Tibial nerve (tissue), 4 donors: ENCODE measurements around the gene PHLPP1. TPM values are rescaled to one million over a fixed set of nuclear protein-coding genes. Genes with fewer than 3 reads are reported as not detected.

Experiments
- DNase-seq, 2 donors: peaks; one replicate each; pipeline ENCODE4 v3.0.0-alpha.2; 2019; ENCODE audit warnings: low spot score in 2 of 2
- H3K27ac ChIP-seq, 4 donors: fragments of 200-600 bp; sonication (generic) in 3 of 4; one replicate each; pipeline ENCODE4 v1.5.1; 2017 to 2019; ENCODE audit warnings: mild to moderate bottlenecking in 1 of 4
- H3K27me3 ChIP-seq, 2 donors: fragments of 200-600 bp; sonication (generic) in 1 of 2; one replicate each; pipeline versions ENCODE4 v1.5.1 to v1.6.0; 2017 to 2019
- H3K36me3 ChIP-seq, 3 donors: fragments of 200-600 bp; sonication (generic); one replicate each; pipeline ENCODE4 v1.5.1; 2018 to 2019
- H3K4me1 ChIP-seq, 4 donors: fragments of 200-600 bp; sonication (generic) in 3 of 4; one replicate each; pipeline ENCODE4 v1.5.1; 2017 to 2019
- H3K4me3 ChIP-seq, 4 donors: fragments of 200-600 bp; sonication (generic) in 3 of 4; one replicate each; pipeline ENCODE4 v1.5.1; 2017 to 2019; ENCODE audit warnings: mild to moderate bottlenecking in 1 of 4, moderate library complexity in 1 of 4
- H3K9me3 ChIP-seq, 4 donors: fragments of 200-600 bp; sonication (generic) in 3 of 4; one replicate each; pipeline ENCODE4 v1.5.1; 2017 to 2019
- EP300 ChIP-seq, 2 donors: sonication (generic); formaldehyde crosslinking; IDR thresholded peaks; one replicate each; pipeline ENCODE4 v1.6.1; 2017; ENCODE audit warnings: antibody characterized with exemption in 2 of 2, mild to moderate bottlenecking in 1 of 2
- POLR2A ChIP-seq, 2 donors: fragments of 450-650 bp; IDR thresholded peaks; one replicate each; pipeline ENCODE4 v1.6.1; 2017; ENCODE audit warnings: antibody characterized with exemption in 2 of 2, mild to moderate bottlenecking in 2 of 2, moderate library complexity in 2 of 2
- WGBS, 2 donors: methylation state at CpG; one replicate each; pipeline ENCODE4 v1.1.5; 2018; 5-methylcytosine and 5-hydroxymethylcytosine counted together
- total RNA-seq, 4 donors: library from RNA; depleted of rRNA; stranded (reverse); fragments of >200 nt; gene quantifications; one replicate each; pipeline ENCODE4 v1.1.0, GENCODE V29; 2016
- TF ChIP-seq, protein P1 (sequence below), 5 experiments: fragments of 200-600 bp in 3 of 5; fragments of 450-650 bp in 2 of 5; sonication (generic) in 3 of 5; IDR thresholded peaks; one replicate each; pipeline ENCODE4 v1.5.1; 2016 to 2019; ENCODE audit warnings: antibody characterized with exemption in 5 of 5, mild to moderate bottlenecking in 3 of 5, moderate library complexity in 2 of 5

PHLPP1 gene
- total RNA-seq, 4 donors from 2014 or later: 11.4 to 16.1 (median 14.5) TPM

DNA sequence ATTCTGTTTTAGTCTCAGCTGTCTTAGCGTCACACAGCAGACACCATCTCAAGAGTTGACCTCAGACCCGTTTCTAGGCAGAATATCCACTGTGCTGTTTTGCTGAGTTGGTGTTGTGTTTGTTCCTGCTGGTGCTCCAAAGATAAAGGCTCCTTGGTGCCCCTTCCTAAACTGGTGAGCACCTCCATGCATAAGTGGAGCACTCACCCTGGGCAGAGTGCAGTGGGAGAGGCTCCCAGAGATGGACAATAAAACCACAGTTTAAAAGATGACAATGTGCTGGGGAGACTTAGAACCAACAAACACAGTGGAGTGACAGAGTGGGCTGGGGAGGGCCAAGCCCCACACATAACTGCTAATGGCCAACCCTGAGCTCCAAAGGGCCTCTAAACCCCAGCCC, 271.1 kb downstream of the PHLPP1 start:
- 71 to 81% methylated on average over 2 of the region's 2 CpGs for WGBS, 2 donors
- Histone ChIP-seq H3K9me3 (no peaks in the 10 kb centered on the region), H3K36me3 (no peaks in the 10 kb centered on the region), H3K4me1 (peaks cover 0 to 14% (median 0%) of the 10 kb centered on the region in 4 donors), H3K4me3 (no peak overlapping the region), H3K27ac (no peak overlapping the region), H3K27me3 (no peaks in the 10 kb centered on the region)
- no peak for DNase-seq
- TF ChIP-seq, protein P1, sequence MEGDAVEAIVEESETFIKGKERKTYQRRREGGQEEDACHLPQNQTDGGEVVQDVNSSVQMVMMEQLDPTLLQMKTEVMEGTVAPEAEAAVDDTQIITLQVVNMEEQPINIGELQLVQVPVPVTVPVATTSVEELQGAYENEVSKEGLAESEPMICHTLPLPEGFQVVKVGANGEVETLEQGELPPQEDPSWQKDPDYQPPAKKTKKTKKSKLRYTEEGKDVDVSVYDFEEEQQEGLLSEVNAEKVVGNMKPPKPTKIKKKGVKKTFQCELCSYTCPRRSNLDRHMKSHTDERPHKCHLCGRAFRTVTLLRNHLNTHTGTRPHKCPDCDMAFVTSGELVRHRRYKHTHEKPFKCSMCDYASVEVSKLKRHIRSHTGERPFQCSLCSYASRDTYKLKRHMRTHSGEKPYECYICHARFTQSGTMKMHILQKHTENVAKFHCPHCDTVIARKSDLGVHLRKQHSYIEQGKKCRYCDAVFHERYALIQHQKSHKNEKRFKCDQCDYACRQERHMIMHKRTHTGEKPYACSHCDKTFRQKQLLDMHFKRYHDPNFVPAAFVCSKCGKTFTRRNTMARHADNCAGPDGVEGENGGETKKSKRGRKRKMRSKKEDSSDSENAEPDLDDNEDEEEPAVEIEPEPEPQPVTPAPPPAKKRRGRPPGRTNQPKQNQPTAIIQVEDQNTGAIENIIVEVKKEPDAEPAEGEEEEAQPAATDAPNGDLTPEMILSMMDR (IDR thresholded peaks at IDR 0.05): no peak
- no peak for TF ChIP-seq POLR2A (IDR thresholded peaks at IDR 0.05)
- TF ChIP-seq EP300 (IDR thresholded peaks at IDR 0.05): no peak

DNA sequence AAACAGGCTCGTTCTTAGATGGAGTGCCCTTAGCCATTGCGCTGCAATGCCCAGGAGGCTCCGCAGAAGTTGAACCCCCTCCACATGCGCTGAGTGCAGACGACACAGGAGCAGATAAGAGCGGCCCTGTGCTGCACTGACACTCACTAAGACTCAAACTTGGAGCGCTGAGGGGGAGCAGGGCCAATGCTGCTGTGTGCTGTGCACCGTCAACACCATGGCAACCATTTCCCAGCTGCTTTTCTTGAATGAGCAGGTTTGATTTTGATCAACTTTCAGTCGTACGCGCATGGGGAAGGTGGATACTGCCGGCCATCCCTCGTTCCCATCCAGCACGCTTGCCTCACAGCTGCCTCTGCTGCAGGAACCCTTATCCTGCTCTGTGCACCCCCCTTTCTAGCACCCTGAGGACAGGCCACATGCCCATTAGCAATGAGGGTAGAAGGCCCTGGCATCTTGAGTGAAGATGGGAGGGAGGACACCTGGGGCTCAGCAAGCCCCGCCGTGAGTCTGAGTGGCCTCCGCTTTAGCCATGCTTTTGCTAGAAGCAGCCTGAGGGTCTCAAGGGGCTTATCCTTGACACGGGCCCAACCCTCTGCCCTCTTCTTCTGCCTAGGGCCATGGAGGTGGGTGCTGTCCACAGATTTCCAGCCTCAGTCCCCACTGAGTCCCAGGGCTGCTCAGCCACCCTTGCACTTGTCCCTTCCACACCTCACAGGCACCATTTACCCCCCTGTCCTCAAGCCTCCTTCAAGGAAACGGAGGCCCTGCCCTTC, 271.9 kb downstream of the PHLPP1 start:
- H3K27ac ChIP-seq: no peak overlapping the region
- no peaks in the 10 kb centered on the region for H3K9me3 ChIP-seq
- TF ChIP-seq, protein P1 (IDR thresholded peaks at IDR 0.05): no peak
- TF ChIP-seq POLR2A (IDR thresholded peaks at IDR 0.05) (no peak), EP300 (IDR thresholded peaks at IDR 0.05) (no peak)
- 87 to 88% methylated on average over 17 to 19 of the region's 19 CpGs for WGBS, 2 donors
- no peak overlapping the region for H3K4me3 ChIP-seq
- peaks cover 0 to 12% (median 0%) of the 10 kb centered on the region in 4 donors for H3K4me1 ChIP-seq
- no peaks in the 10 kb centered on the region for H3K36me3 ChIP-seq
- no peaks in the 10 kb centered on the region for H3K27me3 ChIP-seq
- DNase-seq: no peak

DNA sequence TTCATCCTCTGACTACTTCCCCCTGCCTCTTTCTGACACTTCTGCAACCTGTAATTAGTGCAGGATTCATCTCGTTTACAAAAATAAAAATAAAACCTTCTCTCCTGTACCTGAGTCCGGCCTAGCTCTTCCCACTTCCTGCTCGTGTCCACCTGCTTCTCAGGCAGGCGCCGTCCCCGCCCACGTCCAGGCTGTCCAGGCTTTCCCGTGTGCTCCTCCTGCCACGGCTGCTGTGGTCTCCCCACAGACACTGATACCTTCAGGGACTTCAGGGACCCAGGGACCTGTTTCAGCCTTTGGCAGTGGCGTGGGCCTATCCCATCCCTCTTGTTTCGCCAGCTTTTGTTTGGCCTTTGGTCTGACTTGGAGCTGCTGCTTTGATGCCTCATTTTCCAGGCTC, 272.5 kb downstream of the PHLPP1 start:
- H3K27ac ChIP-seq: no peak overlapping the region
- 89 to 91% methylated on average over 11 of the region's 11 CpGs for WGBS, 2 donors

DNA sequence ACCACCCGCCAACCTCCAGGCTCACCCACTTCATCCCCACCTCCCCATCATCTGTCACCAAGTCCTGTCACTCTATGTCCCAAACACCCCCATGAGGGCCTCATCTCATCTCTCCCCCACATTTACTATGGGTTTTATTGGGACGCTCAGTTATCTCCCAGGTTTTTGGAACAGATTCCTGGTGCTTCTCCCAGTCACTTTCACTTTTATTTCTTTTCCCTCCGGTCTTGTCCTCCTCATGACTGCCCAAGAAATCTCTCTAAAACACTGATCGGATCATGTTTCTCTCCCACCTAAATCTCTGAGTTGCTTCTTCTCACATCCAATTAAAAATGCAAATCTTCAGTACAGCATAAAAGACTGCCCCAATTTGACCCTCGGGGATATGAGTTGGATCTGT, 273.1 kb downstream of the PHLPP1 start:
- Histone ChIP-seq H3K4me1 (peaks cover 0 to 5% (median 0%) of the 10 kb centered on the region in 4 donors), H3K27ac (no peak overlapping the region), H3K4me3 (no peak overlapping the region), H3K27me3 (no peaks in the 10 kb centered on the region), H3K9me3 (no peaks in the 10 kb centered on the region), H3K36me3 (no peaks in the 10 kb centered on the region)
- WGBS, 2 donors: 60 to 61% methylated on average over 5 of the region's 5 CpGs
- TF ChIP-seq POLR2A (IDR thresholded peaks at IDR 0.05): no peak
- no peak for TF ChIP-seq EP300 (IDR thresholded peaks at IDR 0.05)
- TF ChIP-seq, protein P1 (IDR thresholded peaks at IDR 0.05): no peak
- DNase-seq: no peak

More for the DNA sequence above, 272.5 kb downstream of the PHLPP1 start:
- Histone ChIP-seq H3K4me3 (no peak overlapping the region), H3K27me3 (no peaks in the 10 kb centered on the region), H3K4me1 (peaks cover 0 to 6% (median 0%) of the 10 kb centered on the region in 4 donors), H3K9me3 (no peaks in the 10 kb centered on the region), H3K36me3 (no peaks in the 10 kb centered on the region)
- TF ChIP-seq, protein P1 (IDR thresholded peaks at IDR 0.05): no peak
- TF ChIP-seq EP300 (IDR thresholded peaks at IDR 0.05) (no peak), POLR2A (IDR thresholded peaks at IDR 0.05) (no peak)
- no peak for DNase-seq

DNA sequence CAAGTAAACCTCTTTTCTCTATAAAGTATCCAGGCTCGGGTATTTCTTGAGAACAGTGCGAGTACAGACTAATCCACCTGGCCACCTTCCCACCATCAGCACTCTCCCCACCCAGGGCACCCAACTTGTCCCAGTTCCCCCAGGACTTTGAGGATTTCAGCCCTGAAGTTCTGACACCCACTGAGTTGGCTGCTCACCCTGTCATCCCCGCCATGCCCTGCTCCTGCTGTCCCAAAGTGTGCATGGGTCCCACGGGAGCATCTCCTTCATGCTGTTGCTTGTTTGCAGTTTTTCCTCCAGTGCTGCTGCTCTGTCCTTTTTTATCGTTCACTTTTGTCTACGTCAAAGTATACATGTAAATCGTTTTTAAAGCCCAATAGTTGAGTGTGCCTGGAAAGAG, 273.9 kb downstream of the PHLPP1 start:
- Histone ChIP-seq H3K27ac (no peak overlapping the region), H3K27me3 (no peaks in the 10 kb centered on the region), H3K4me1 (peaks cover 0 to 5% (median 0%) of the 10 kb centered on the region in 4 donors), H3K36me3 (no peaks in the 10 kb centered on the region), H3K4me3 (no peak overlapping the region), H3K9me3 (no peaks in the 10 kb centered on the region)
- WGBS, 2 donors: 81 to 87% methylated on average over 7 of the region's 7 CpGs
- TF ChIP-seq POLR2A (IDR thresholded peaks at IDR 0.05): no peak
- TF ChIP-seq, protein P1 (IDR thresholded peaks at IDR 0.05): no peak
- TF ChIP-seq EP300 (IDR thresholded peaks at IDR 0.05): no peak
- no peak for DNase-seq
